ENCODE data around the gene ZMYND11. TPM values are rescaled to one million over a fixed set of nuclear protein-coding genes. Genes with fewer than 3 reads are reported as not detected.

Gene ZMYND11
- total and polyA plus RNA-seq, 2 of the 8 experiments (the other 6 are each of a cell fraction or from before 2014, with no cell fraction given) = 7.5 to 26.6 TPM

DNA sequence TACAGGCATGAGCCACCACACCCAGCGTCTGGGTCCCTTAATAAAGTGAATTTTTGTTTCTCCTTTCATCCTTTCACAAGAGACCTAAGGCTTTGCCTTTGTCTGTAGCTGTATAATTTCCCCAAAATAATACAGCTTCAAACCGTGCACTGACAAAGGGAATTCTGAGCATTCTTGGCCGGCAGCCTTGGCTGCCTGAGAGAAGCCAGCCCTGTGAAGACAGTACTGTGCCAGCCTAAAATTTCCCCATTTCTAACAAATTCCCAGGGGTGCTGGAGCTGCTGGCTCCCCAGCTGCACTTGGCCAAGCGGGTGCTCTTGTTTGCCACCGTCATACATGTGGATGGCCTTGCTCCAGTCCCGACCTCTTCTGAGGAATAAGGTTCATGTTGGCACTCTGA is 106.2 kb downstream of the ZMYND11 start:
- Histone ChIP-seq H3K56ac (replicated peaks; ENCODE audit: insufficient read length, low read depth, low read length) (no peak overlapping the region), H3K4me2 (ENCODE audit: insufficient read depth in 1 of 2, low read depth in 2 of 2, low read length in 2 of 2) (no peak overlapping the region), H2BK5ac (ENCODE audit: low read depth, low read length) (no peak overlapping the region), H4K8ac (ENCODE audit: extremely low read depth, insufficient read depth, low read length) (no peak overlapping the region), H2AK5ac (ENCODE audit: low read depth, low read length) (no peak overlapping the region), H4K20me1 (replicated peaks in 1 of 2; ENCODE audit: control insufficient read depth in 1 of 2, insufficient read depth in 2 of 2, low read length in 2 of 2) (no peaks in the 10 kb centered on the region), H3K14ac (ENCODE audit: insufficient read length) (no peak overlapping the region), H3K23me2 (ENCODE audit: low read depth, low read length) (no peaks in the 10 kb centered on the region), H2BK20ac (ENCODE audit: low read length) (no peak overlapping the region), H4K5ac (ENCODE audit: insufficient read length, low read depth, low read length) (no peak overlapping the region), H4K91ac (replicated peaks; ENCODE audit: insufficient read length, low read length) (no peak overlapping the region), H3K9me3 (ENCODE audit: insufficient read depth in 2 of 2, low read depth in 1 of 2, low read length in 1 of 2) (no peaks in the 10 kb centered on the region), H3K79me1 (ENCODE audit: low read depth, low read length) (no peaks in the 10 kb centered on the region), H3K27ac (ENCODE audit: low read depth, low read length) (no peak overlapping the region), H3K4ac (replicated peaks; ENCODE audit: insufficient read length, low read depth, low read length) (no peak overlapping the region), H3K27me3 (replicated peaks in 1 of 4; ENCODE audit: control insufficient read depth in 3 of 4, extremely low read depth in 1 of 4, insufficient read depth in 3 of 4, low read length in 3 of 4) (no peaks in the 10 kb centered on the region), H3K4me3 (ENCODE audit: extremely low read depth in 1 of 4, insufficient read depth in 2 of 4, low read depth in 3 of 4, low read length in 4 of 4) (no peak overlapping the region), H2BK15ac (ENCODE audit: low read length) (no peak overlapping the region), H3K9ac (replicated peaks in 1 of 4; ENCODE audit: extremely low read depth in 1 of 4, low read depth in 3 of 4, low read length in 3 of 4) (no peak overlapping the region), H3K79me2 (ENCODE audit: control insufficient read depth in 1 of 2, insufficient read depth in 2 of 2, low read length in 2 of 2) (no peaks in the 10 kb centered on the region), H3K18ac (ENCODE audit: extremely low read depth, low read length) (no peak overlapping the region), H2AFZ (ENCODE audit: low read length) (no peak overlapping the region), H3K23ac (ENCODE audit: insufficient read length) (no peak overlapping the region), H2BK12ac (ENCODE audit: low read depth, low read length) (no peak overlapping the region), H3K36me3 (ENCODE audit: control insufficient read depth in 2 of 4, insufficient read depth in 4 of 4, low read length in 3 of 4) (peaks cover 0 to 3% (median under 1%) of the 10 kb centered on the region in 4 experiments; a peak in 2 of 8 replicates), H2BK120ac (replicated peaks; ENCODE audit: low read depth, low read length) (no peak overlapping the region), H3K4me1 (replicated peaks in 1 of 4; ENCODE audit: control insufficient read depth in 3 of 4, insufficient read depth in 4 of 4, low read length in 3 of 4) (peaks cover 0 to 3% (median 0%) of the 10 kb centered on the region in 4 experiments; a peak in 2 of 7 replicates)
- WGBS, 2 experiments (ENCODE audit: extremely low coverage in 1 of 2, insufficient coverage in 1 of 2, insufficient read length in 1 of 2, insufficient replicate concordance in 2 of 2, low coverage in 1 of 2, low lambda C conversion rate in 2 of 2, missing lambda C conversion rate in 1 of 2) = 92% methylated on average over 6 of the region's 6 CpGs; no CpG with 5 or more reads in 1 of the 2 experiments
- FAIRE-seq = no peak
- POLR2A ChIA-PET (ENCODE audit: partially characterized antibody) = no interaction called here
- no peak for DNase-seq (ENCODE audit: low read depth in 1 of 2, low spot score in 2 of 2)
- CTCF ChIA-PET (ENCODE audit: partially characterized antibody) = interaction anchor here (1.0 to 5.3 kb wide), 2 partner anchors 11 to 21 kb away, joined by 4 to 36 read pairs; no protein-coding TSS in a partner anchor
- TF ChIP-seq SP2 (IDR thresholded peaks at IDR 0.05; ENCODE audit: low read length) (no peak), SRF (IDR thresholded peaks at IDR 0.05; ENCODE audit: low read depth, low read length) (no peak), YY1 (IDR thresholded peaks at IDR 0.05; ENCODE audit: low read depth, low read length) (no peak), CHD1 (IDR thresholded peaks at IDR 0.05; ENCODE audit: low read depth, low read length) (no peak), TAF7 (optimal IDR thresholded peaks at IDR 0.05; ENCODE audit: borderline replicate concordance, low read depth, low read length) (no peak), JUN (IDR thresholded peaks at IDR 0.05; ENCODE audit: low read depth, low read length) (no peak), POLR2AphosphoS5 (IDR thresholded peaks at IDR 0.05; ENCODE audit: low read depth, low read length) (no peak), RXRA (IDR thresholded peaks at IDR 0.05; ENCODE audit: insufficient read depth, low read depth, low read length) (no peak), CTBP2 (IDR thresholded peaks at IDR 0.05; ENCODE audit: borderline replicate concordance, insufficient read depth, insufficient read length, low read length) (no peak), POU5F1 (IDR thresholded peaks at IDR 0.05; ENCODE audit: low read depth, low read length) (no peak), RNF2 (IDR thresholded peaks at IDR 0.05; ENCODE audit: borderline replicate concordance, low read depth, low read length, missing control alignments, poor library complexity, severe bottlenecking) (no peak), TBP (IDR thresholded peaks at IDR 0.05; ENCODE audit: low read depth, low read length) (no peak)
- TF ChIP-seq, protein P1, sequence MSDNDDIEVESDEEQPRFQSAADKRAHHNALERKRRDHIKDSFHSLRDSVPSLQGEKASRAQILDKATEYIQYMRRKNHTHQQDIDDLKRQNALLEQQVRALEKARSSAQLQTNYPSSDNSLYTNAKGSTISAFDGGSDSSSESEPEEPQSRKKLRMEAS (IDR thresholded peaks at IDR 0.05) = no peak
- TF ChIP-seq, protein P2, sequence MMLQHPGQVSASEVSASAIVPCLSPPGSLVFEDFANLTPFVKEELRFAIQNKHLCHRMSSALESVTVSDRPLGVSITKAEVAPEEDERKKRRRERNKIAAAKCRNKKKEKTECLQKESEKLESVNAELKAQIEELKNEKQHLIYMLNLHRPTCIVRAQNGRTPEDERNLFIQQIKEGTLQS (IDR thresholded peaks at IDR 0.05; ENCODE audit: insufficient read depth, low read depth, low read length) = no peak
